Measurements from ENCODE around the gene ADRA1B.

Gene ADRA1B

GRCh38 chr5:159951387-159951786 is 35.1 kb downstream of the ADRA1B start:
- peak; percentile 45 for TF ChIP-seq CTCF (IDR thresholded peaks at IDR 0.05; ENCODE audit: low read depth, low read length, missing control alignments)
- no peak for DNase-seq (ENCODE audit: extremely low read depth, low read depth)
- no peak overlapping the region for H3K4me3 ChIP-seq (replicated peaks; ENCODE audit: low read depth, low read length)

GRCh38 chr5:159951834-159952233 is 35.6 kb downstream of the ADRA1B start:
- DNase-seq (ENCODE audit: extremely low read depth, low read depth), result no peak
- TF ChIP-seq CTCF (IDR thresholded peaks at IDR 0.05; ENCODE audit: low read depth, low read length, missing control alignments), result no peak
- H3K4me3 ChIP-seq (replicated peaks; ENCODE audit: low read depth, low read length), result no peak overlapping the region

- no peak for TF ChIP-seq CTCF (IDR thresholded peaks at IDR 0.05; ENCODE audit: low read depth, low read length, missing control alignments)
- no peak overlapping the region for H3K4me3 ChIP-seq (replicated peaks; ENCODE audit: low read depth, low read length)
- DNase-seq (ENCODE audit: extremely low read depth, low read depth), result no peak
Measured at GRCh38 chr5:159953609-159954008, 37.3 kb downstream of the ADRA1B start.

- no peak for TF ChIP-seq CTCF (IDR thresholded peaks at IDR 0.05; ENCODE audit: low read depth, low read length, missing control alignments)
- DNase-seq (ENCODE audit: extremely low read depth, low read depth), result no peak
- no peak overlapping the region for H3K4me3 ChIP-seq (replicated peaks; ENCODE audit: low read depth, low read length)
Measured at GRCh38 chr5:159955056-159955624, 38.9 kb downstream of the ADRA1B start.

- no peak for TF ChIP-seq CTCF (IDR thresholded peaks at IDR 0.05; ENCODE audit: low read depth, low read length, missing control alignments)
- DNase-seq (ENCODE audit: extremely low read depth, low read depth), result no peak
- H3K4me3 ChIP-seq (replicated peaks; ENCODE audit: low read depth, low read length), result no peak overlapping the region
Measured at GRCh38 chr5:159956074-159956473, 39.8 kb downstream of the ADRA1B start.

- no peak for DNase-seq (ENCODE audit: extremely low read depth, low read depth)
- no peak overlapping the region for H3K4me3 ChIP-seq (replicated peaks; ENCODE audit: low read depth, low read length)
- no peak for TF ChIP-seq CTCF (IDR thresholded peaks at IDR 0.05; ENCODE audit: low read depth, low read length, missing control alignments)
Measured at GRCh38 chr5:159961176-159962160, 45.2 kb downstream of the ADRA1B start.

Data from HFF-Myc (cell line).